GM12878 (cell line): Measurements from ENCODE around the gene HNF4A. TPM values are rescaled to one million over a fixed set of nuclear protein-coding genes. Genes with fewer than 3 reads are reported as not detected.

Source experiments
- CBFB ChIP-seq: IDR thresholded peaks from 2 replicates; pipeline ENCODE4 v1.6.1; 2016; ENCODE audit warnings: antibody characterized with exemption, low read depth
- EGR1 ChIP-seq, 2 experiments: IDR thresholded peaks; 1 replicate in 1 of 2; 2 replicates in 1 of 2; pipeline ENCODE4 v1.6.1; 2011 to 2012; ENCODE audit warnings: low read depth in 2 of 2, low read length in 2 of 2, borderline replicate concordance in 1 of 2, mild to moderate bottlenecking in 1 of 2, moderate library complexity in 1 of 2
- KDM1A ChIP-seq: fragments of 200-600 bp; sonication (generic); IDR thresholded peaks from 2 replicates; pipeline ENCODE4 v1.6.1; 2016; ENCODE audit warnings: borderline replicate concordance
- RELA ChIP-seq: fragments of 450-650 bp; IDR thresholded peaks from 2 replicates; pipeline ENCODE4 v1.8.0; 2014; ENCODE audit warnings: borderline replicate concordance; ENCODE audit not compliant: partially characterized antibody
- SP1 ChIP-seq: IDR thresholded peaks from one replicate; pipeline ENCODE4 v1.6.1; 2011; ENCODE audit warnings: low read depth, low read length
- ZNF24 ChIP-seq: fragments of 450-650 bp; IDR thresholded peaks from 2 replicates; pipeline ENCODE4 v1.6.1; 2017; ENCODE audit warnings: antibody characterized with exemption, mild to moderate bottlenecking
- polyA plus RNA-seq, 11 experiments: library from polyadenylated mRNA; depleted of rRNA in 4 of 11; unstranded in 6 of 11; stranded (reverse) in 5 of 11; fragments of >200 nt; fragmentation: Nextera tagmentation in 4 of 11; fragmentation: Illumina TruSeq in 1 of 11; extraction: Ambion mirVana in 4 of 11; extraction: Trizol in 1 of 11; gene quantifications; 1 replicate in 1 of 11; 2 replicates in 10 of 11; pipeline versions ENCODE4 v1.2.1 to v1.2.3, GENCODE V29; 2011 to 2016; ENCODE audit warnings: inconsistent platforms in 2 of 11, missing spikeins in 2 of 11, low read depth in 1 of 11
- total RNA-seq, 4 experiments: library from RNA; depleted of rRNA in 3 of 4; stranded (reverse); fragments of >200 nt in 3 of 4; fragmentation: Illumina TruSeq in 1 of 4; extraction: Trizol in 1 of 4; gene quantifications; 2 replicates each; pipeline versions ENCODE4 v1.2.1 to v1.2.3, GENCODE V29; 2013 to 2021
- TF ChIP-seq, protein P1 (sequence below): fragments of 450-650 bp; IDR thresholded peaks from 2 replicates; pipeline ENCODE4 v1.6.1; 2018; ENCODE audit warnings: mild to moderate bottlenecking, low read depth, moderate library complexity; ENCODE audit not compliant: partially characterized antibody
- TF ChIP-seq, protein P2 (sequence below): fragments of 450-650 bp; IDR thresholded peaks from 2 replicates; pipeline ENCODE4 v1.6.1; 2016; ENCODE audit warnings: mild to moderate bottlenecking
- TF ChIP-seq, protein P3 (sequence below): fragments of 450-650 bp; IDR thresholded peaks from 2 replicates; pipeline ENCODE4 v1.6.1; 2017; ENCODE audit warnings: low read depth, mild to moderate bottlenecking, moderate library complexity
- TF ChIP-seq, protein P4 (sequence below): fragments of 450-650 bp; IDR thresholded peaks from 2 replicates; pipeline ENCODE4 v1.6.1; 2014; ENCODE audit warnings: mild to moderate bottlenecking
- TF ChIP-seq, protein P5 (sequence below): IDR thresholded peaks from 2 replicates; pipeline ENCODE4 v1.6.1; 2012; ENCODE audit warnings: low read depth, low read length, improper control_type of control experiment
- TF ChIP-seq, protein P6 (sequence below): fragments of 450-650 bp; IDR thresholded peaks from 2 replicates; pipeline ENCODE4 v1.6.1; 2018; ENCODE audit warnings: borderline replicate concordance, mild to moderate bottlenecking; ENCODE audit not compliant: partially characterized antibody
- TF ChIP-seq, protein P7 (sequence below): fragments of 150-350 bp; IDR thresholded peaks from 2 replicates; pipeline ENCODE4 v1.6.1; 2016; ENCODE audit warnings: low read depth, low read length

Gene HNF4A
- total and polyA plus RNA-seq, 10 of the 15 experiments (the other 5 are each of a cell fraction or from before 2014, with no cell fraction given) = 0.21 TPM; not detected in 9

DNA sequence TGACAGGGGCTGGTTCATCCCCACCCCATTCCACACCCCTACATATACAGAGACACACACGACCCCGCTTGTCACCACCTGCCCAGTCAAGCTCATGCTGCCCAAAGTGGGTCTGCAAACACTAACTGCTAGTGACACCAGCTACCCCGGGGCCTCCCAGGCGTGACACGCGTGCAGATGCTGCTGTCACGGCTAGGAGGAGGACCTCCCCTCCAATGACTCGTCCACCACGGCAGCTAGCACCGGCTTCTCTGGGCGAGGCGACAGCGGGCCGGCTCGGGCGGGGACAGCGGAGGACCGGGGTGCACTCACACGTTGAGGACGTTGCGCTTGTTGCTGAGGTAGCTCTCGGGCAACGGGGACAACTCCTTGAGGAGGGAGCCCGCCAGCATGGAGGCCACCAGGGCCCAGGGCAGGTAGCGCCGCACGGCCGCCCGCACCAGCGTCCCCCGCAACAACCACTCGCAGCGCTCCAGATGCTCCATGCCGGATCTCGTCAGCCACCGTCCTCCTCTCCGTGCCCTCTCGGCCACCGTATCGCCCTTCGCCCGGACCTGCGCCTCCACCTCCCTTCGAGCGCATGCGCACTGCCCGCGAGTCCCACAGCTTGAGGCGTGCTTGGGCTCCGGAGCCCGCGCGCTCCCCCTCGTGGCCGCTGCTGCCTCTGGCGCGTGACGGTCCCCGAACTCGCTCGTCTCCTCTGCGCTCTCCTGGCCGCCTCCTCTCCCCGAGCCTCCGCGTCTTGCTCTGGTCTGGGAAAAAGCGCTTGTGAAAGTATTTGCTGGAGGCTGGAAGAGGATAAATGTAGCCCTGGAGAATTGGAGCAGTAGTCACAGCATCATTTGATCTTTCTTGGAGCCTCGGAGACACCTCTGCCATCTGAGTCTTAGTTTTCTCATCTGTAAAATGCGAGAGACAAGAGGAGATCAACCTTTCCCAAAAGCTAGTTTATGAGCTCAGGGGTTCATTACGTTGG, 44.5 kb upstream of the HNF4A start, which contains the start of gene FITM2 (continued):
- TF ChIP-seq, protein P1, sequence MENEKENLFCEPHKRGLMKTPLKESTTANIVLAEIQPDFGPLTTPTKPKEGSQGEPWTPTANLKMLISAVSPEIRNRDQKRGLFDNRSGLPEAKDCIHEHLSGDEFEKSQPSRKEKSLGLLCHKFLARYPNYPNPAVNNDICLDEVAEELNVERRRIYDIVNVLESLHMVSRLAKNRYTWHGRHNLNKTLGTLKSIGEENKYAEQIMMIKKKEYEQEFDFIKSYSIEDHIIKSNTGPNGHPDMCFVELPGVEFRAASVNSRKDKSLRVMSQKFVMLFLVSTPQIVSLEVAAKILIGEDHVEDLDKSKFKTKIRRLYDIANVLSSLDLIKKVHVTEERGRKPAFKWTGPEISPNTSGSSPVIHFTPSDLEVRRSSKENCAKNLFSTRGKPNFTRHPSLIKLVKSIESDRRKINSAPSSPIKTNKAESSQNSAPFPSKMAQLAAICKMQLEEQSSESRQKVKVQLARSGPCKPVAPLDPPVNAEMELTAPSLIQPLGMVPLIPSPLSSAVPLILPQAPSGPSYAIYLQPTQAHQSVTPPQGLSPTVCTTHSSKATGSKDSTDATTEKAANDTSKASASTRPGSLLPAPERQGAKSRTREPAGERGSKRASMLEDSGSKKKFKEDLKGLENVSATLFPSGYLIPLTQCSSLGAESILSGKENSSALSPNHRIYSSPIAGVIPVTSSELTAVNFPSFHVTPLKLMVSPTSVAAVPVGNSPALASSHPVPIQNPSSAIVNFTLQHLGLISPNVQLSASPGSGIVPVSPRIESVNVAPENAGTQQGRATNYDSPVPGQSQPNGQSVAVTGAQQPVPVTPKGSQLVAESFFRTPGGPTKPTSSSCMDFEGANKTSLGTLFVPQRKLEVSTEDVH = no peak
- TF ChIP-seq, protein P2, sequence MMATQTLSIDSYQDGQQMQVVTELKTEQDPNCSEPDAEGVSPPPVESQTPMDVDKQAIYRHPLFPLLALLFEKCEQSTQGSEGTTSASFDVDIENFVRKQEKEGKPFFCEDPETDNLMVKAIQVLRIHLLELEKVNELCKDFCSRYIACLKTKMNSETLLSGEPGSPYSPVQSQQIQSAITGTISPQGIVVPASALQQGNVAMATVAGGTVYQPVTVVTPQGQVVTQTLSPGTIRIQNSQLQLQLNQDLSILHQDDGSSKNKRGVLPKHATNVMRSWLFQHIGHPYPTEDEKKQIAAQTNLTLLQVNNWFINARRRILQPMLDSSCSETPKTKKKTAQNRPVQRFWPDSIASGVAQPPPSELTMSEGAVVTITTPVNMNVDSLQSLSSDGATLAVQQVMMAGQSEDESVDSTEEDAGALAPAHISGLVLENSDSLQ = no peak
- TF ChIP-seq, protein P3, sequence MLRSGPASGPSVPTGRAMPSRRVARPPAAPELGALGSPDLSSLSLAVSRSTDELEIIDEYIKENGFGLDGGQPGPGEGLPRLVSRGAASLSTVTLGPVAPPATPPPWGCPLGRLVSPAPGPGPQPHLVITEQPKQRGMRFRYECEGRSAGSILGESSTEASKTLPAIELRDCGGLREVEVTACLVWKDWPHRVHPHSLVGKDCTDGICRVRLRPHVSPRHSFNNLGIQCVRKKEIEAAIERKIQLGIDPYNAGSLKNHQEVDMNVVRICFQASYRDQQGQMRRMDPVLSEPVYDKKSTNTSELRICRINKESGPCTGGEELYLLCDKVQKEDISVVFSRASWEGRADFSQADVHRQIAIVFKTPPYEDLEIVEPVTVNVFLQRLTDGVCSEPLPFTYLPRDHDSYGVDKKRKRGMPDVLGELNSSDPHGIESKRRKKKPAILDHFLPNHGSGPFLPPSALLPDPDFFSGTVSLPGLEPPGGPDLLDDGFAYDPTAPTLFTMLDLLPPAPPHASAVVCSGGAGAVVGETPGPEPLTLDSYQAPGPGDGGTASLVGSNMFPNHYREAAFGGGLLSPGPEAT = peak; percentile 37; the same call in 1 of the 2 replicates
- TF ChIP-seq KDM1A (no peak), EGR1 (IDR thresholded peaks at IDR 0.05; ENCODE audit: borderline replicate concordance in 1 of 2, low read depth in 2 of 2, low read length in 2 of 2) (no peak), CBFB (no peak), ZNF24 (no peak), SP1 (peak; percentile 71), RELA (peak; percentile 68)
- TF ChIP-seq, protein P4, sequence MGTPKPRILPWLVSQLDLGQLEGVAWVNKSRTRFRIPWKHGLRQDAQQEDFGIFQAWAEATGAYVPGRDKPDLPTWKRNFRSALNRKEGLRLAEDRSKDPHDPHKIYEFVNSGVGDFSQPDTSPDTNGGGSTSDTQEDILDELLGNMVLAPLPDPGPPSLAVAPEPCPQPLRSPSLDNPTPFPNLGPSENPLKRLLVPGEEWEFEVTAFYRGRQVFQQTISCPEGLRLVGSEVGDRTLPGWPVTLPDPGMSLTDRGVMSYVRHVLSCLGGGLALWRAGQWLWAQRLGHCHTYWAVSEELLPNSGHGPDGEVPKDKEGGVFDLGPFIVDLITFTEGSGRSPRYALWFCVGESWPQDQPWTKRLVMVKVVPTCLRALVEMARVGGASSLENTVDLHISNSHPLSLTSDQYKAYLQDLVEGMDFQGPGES = no peak
- TF ChIP-seq, protein P5, sequence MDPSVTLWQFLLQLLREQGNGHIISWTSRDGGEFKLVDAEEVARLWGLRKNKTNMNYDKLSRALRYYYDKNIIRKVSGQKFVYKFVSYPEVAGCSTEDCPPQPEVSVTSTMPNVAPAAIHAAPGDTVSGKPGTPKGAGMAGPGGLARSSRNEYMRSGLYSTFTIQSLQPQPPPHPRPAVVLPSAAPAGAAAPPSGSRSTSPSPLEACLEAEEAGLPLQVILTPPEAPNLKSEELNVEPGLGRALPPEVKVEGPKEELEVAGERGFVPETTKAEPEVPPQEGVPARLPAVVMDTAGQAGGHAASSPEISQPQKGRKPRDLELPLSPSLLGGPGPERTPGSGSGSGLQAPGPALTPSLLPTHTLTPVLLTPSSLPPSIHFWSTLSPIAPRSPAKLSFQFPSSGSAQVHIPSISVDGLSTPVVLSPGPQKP = no peak
- TF ChIP-seq, protein P6, sequence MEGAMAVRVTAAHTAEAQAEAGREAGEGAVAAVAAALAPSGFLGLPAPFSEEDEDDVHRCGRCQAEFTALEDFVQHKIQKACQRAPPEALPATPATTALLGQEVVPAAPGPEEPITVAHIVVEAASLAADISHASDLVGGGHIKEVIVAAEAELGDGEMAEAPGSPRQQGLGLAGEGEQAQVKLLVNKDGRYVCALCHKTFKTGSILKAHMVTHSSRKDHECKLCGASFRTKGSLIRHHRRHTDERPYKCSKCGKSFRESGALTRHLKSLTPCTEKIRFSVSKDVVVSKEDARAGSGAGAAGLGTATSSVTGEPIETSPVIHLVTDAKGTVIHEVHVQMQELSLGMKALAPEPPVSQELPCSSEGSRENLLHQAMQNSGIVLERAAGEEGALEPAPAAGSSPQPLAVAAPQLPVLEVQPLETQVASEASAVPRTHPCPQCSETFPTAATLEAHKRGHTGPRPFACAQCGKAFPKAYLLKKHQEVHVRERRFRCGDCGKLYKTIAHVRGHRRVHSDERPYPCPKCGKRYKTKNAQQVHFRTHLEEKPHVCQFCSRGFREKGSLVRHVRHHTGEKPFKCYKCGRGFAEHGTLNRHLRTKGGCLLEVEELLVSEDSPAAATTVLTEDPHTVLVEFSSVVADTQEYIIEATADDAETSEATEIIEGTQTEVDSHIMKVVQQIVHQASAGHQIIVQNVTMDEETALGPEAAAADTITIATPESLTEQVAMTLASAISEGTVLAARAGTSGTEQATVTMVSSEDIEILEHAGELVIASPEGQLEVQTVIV = no peak
- TF ChIP-seq, protein P7, sequence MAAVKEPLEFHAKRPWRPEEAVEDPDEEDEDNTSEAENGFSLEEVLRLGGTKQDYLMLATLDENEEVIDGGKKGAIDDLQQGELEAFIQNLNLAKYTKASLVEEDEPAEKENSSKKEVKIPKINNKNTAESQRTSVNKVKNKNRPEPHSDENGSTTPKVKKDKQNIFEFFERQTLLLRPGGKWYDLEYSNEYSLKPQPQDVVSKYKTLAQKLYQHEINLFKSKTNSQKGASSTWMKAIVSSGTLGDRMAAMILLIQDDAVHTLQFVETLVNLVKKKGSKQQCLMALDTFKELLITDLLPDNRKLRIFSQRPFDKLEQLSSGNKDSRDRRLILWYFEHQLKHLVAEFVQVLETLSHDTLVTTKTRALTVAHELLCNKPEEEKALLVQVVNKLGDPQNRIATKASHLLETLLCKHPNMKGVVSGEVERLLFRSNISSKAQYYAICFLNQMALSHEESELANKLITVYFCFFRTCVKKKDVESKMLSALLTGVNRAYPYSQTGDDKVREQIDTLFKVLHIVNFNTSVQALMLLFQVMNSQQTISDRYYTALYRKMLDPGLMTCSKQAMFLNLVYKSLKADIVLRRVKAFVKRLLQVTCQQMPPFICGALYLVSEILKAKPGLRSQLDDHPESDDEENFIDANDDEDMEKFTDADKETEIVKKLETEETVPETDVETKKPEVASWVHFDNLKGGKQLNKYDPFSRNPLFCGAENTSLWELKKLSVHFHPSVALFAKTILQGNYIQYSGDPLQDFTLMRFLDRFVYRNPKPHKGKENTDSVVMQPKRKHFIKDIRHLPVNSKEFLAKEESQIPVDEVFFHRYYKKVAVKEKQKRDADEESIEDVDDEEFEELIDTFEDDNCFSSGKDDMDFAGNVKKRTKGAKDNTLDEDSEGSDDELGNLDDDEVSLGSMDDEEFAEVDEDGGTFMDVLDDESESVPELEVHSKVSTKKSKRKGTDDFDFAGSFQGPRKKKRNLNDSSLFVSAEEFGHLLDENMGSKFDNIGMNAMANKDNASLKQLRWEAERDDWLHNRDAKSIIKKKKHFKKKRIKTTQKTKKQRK = no peak
